NCI-H187 (cell line): ENCODE results near the gene AASDHPPT.

Experiments
- DNase-seq, 2 experiments: peaks; one replicate each; lab custom pipeline; 2025; lab: John Stamatoyannopoulos, UW

The AASDHPPT gene

DNA sequence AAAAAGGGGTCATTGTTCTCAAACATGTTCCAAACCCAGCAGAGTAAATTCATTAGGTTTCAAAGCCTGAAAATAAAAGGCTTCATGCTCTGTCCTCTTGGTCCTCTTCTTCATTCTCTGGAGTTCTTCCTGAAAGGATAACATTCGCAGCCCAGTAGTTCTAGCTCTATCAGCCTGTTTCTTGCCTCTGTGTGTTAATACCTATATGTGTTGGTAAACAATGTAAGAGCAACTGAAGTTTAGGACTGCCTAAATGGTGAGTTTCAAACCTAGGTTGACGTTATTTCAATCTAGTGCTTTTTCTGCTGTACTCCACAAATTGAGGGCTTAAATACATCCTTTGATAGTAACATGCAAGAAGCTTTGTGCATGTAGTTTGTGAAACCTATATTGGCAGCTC lies 9.4 kb downstream of the AASDHPPT start:
- DNase-seq: no peak

DNA sequence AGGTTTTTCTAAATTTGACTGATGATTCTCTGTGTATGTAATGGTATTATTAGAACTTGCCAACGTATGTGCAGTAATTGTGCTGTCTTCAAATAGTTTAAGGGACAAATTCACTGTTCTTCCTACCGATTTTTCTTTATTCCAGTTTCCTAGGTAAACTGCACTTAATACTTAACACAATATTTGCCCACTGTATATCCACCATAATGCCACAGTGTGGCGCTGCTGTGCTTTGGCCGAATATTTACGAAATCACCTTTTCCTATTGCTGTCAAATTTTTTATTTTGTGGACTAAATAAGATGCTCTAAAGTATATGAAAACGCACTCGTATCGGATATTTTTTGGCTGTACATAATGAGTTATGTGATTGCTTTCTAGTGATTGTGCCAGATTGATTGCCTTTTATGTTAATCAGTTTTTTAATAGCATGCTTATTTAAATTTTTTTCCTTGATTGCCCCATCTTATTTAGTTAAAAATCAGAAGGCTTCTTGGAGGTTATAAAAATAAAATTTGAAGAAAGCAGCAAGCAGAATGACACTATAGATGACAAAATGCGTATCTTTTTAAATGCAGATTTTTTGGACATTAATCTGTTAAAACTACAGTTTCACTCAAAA lies 10.5 kb downstream of the AASDHPPT start:
- DNase-seq: no peak

DNA sequence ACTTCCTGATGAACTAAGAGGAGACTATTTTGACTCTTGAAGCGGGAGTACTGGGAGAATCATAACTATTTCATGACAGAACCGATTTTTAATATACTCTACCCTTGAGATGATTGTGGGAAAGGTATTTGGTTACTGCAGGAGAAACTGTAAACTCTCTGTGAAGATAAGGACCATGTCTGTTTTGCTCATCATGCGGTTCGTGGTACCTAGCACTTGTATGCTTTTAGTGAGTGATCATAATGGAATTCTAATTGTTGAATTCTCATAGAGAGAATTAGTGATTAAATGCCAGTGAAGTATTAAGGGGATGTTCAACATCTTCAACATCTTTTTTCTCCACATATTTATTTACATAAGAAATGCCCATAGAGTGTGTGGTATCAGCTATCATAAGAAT lies 11.4 kb downstream of the AASDHPPT start:
- DNase-seq: no peak

DNA sequence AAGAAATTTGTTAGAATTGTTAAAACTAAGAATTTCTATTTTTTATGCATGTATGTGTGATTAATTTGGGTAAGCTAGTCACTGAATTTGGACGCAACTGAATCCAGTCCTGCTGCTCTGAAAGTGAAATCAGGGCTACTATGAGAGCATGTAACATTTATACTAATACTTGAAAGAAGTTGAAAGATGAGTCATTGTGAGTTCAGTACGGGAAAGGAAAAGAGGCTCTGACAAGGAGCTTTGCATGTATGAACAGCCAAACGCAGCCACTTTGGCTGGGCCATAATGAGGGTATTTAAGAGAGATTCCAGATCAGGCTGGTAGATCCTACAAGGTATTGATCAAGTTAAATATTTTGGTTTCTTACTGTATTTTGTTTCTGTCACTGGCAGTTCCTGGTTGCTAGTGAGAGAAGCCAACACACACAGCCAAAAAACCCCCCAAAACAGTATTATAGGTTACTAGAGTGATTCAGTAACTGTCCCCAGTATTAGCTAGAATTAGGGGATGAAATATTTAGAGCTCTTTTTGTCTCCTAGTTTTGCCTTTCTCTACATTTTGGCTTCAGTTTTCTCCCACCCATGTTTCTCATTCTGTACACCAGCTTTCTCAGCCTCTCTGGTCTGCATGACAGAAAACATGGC lies 14.1 kb downstream of the AASDHPPT start:
- no peak for DNase-seq

DNA sequence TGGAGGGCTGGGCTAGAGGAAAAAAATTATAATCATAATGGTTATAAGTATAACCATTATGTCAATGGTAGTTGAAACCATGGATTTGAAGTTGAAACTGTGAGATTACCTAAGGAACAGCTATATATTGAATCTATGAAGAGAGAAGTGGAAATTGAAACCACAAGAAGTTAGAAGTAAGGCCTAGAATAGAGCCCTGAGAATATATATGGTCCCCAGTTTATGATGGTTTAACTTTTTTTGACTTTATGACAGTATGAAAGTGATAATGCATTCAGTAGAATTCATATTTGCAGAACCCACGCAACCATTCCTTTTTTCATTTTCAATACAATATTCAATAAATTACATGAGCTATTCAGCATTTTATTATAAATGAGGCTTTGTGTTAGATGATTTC lies 15.0 kb downstream of the AASDHPPT start:
- no peak for DNase-seq

DNA sequence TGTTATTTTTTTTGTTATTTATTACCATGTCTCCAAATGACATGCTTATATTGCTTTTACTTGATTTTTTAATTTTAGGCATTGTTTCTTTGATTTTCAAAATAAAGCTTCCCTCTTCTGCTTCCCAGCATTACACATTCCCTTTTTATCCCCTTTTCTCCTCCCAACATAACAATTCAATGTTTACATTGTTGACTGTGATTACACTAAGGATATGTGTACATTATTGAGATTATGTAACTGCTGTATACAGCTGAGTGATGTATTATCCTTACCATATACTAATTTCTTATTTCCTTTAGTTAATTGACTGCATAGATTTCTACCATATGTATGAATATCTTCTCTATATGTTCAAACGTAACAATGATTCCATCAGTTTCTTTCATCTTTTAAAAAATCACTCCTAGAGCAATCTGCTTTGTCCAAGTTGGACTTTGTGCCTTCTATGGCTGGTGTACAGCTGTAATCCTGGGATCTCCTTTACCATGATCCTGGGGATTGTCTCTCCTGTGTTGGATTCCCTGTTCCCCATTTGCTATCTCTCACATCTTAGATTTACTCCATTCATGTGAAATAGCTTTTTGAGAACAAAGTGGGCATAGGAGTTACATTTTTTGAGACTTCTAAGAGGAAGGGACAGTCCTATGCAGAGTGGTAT lies 21.6 kb downstream of the AASDHPPT start:
- DNase-seq: no peak

DNA sequence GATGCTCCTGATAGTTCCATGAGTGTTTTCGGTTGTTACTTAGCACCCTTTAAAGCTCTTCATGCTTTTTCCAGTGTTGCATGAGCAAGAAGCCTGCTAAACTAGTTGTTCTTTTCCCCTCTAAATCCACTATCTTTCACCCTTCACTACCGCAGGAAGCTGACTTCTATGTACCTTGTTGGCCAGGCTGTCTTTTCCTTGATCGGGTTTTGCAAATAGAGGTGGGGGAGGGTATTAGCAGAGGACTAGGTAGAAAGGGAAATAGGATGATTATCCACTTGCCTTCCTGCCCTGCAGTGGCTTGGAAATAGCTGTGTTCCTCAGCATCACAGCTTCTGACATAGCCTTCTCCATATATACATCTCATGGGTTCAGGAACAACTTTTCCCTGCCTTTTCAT lies 23.9 kb downstream of the AASDHPPT start:
- no peak for DNase-seq

DNA sequence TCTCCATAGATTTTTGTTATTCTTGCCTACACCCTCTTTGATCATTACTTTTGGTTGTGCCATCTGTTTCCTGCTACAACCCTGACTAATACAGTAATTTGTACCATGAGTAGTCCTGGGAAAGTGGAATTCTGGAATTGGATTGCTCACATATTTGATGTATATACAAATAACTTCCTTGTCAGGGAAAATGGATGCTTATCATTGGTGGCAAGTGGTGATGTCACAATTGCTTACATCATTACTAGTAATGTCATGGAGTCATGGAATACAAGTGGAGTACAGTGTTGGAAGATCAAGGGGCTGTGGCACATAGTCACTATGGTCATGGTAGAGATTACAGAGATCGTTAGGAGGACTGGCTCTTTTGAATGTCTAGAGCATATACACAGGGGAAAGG lies 24.4 kb downstream of the AASDHPPT start:
- DNase-seq: no peak

DNA sequence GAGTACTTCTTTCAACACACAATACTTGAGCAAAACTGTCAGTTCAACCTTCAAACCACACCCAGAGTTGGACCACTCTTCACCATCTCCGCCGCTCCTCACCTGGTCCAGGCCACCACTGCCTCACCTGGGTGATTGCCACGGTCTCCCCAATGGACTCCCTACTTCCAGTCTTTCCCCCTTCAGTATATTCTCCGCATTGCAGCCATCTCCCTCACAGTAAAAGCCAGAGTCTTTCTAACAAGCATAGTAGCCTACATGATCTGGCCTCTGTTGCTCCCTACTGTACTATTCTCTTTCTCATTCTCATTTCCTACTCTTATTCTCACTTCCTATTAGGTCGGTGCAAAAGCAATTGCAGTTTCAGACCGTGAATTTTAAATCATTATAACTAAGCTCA lies 28.5 kb downstream of the AASDHPPT start:
- DNase-seq: no peak

DNA sequence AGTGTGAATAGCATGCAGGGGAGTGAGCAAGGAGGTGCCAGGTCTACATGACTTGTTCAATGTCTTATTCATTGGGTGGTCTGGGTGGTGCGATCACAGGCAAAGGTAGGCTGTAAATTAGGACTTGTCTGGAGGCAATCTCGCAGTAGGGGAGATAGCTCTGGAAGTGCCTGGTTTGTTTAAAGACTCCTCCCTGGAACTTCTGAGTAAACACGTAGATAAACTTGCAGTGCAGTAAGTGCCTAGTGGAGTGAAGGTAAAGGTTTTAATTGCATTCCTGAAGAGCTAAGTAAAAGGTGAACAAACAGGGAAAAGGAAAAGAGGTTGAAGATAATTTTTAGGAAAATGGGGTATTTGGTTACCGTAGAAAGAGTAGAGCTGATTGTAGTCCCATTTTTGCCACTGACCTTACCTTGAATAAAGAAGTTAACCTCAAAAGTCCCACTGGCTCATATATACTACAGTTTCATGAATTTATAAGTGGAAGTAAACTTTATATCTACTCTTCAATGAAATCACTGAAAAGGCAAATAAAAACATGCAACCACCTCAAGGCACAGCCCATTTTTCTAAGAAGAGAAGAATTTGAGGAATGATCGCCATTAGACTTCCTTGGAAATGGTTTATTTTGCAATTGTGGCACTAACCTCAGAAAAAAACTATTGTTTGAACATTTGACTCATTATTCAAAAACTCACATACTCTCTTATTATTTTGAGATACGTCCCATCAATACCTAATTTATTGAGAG lies 44.3 kb downstream of the AASDHPPT start:
- no peak for DNase-seq

DNA sequence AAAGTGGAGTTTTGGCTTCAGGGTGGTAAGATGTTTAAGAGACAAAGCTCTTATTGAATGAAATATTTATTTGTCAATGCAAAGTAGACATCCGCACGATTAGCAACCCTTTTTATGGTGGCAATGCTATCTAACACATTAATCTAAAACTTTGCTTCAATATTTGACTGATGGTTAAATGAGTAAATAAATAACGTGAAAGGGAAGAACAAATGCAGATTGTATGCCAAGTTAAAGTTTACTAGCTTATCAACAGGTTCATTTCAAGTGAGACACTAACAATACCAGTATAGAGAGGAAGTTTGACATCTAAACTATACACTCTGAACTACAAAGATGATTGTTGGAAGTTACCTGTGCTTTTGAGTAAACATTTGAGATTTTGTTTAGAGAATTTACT lies 50.1 kb downstream of the AASDHPPT start:
- DNase-seq: no peak

DNA sequence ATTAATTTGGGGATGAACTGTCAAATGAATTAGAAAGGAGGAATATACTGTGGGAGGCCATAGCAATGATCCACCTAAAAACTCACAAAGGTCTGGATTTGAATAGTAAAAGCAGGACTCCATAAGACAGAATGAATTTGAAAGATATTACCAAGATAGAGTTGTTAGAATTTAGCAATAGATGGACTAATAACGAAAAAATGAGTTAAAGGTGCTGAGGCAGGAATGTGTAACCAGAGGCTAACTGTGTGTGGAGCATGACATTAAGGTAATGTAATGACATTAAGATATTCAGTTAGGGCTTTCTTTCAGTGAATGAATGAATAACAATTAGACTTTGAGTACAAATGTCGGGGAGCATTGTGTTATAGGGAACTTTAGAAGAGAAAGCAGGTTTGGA lies 51.3 kb downstream of the AASDHPPT start:
- no peak for DNase-seq

DNA sequence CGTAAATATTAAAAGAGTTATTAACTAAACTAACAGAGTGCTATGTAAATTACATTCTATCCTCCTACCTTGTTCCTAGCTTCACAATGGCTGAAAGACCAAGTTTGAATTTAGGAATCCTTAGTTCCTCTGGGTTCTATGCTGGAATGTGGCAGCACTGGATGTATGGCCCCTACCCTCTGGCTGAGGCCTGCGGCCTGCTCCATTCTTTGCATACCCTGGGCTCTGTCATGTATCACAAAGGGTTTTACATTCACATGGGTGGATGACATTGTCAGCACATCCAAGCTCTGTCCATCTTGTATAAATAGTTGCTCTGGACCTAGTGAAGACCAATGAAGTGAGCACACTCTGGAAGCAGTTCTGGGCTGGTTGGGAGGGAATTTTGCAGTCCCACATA lies 54.5 kb downstream of the AASDHPPT start:
- no peak for DNase-seq

DNA sequence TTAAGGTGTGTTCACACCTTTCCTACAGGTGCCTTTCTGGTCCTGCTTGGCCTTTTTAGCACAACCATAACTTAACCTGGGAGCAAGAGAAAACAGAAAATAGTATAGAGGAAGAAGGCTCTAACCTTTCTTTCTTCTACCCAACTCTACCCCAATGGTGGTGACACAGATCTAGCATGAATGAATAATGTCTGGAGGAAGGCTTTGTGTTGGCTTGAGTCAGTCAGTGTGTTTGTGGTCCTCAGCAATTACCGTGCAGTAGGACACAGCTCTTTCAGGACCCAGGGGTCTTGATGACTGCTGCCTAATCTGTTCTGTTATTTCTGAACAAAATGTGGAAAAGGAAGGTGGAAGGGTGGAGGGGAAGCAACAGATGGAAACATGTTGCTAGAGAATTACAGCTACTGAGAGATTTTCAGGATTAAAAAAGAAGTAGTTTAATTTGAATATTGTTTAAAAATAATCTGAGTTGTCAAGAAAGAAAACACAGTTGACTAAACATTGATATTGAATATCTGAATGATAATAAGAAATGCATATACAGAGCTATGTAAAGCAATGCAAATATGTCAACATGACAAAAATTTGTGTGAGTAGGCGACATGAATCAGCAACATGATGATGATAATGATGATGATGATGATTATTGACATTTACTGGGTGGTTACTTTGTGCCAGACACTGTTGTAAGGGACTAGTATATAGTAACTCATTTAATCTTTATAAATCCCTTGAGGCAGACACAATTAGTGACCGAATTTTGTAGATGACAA lies 55.3 kb downstream of the AASDHPPT start:
- DNase-seq: no peak

DNA sequence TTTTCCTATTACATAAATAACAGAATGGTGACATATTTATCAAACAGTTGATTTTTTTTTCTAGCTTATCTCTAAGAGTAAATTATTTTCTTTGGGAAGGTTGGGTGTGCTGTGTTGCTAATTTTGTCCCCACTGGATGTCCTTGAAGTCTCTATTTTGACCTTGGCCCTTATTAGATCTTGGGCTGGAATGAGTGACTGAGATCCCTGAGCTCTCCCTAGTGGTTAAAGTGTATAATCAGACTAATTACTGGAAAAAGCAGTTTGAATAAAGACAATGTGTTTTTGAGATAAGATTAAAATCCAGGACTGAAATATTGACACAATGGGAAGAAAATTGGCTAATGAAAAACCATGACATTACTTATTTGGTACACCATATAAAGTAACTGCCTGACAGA lies 56.1 kb downstream of the AASDHPPT start:
- DNase-seq: no peak

DNA sequence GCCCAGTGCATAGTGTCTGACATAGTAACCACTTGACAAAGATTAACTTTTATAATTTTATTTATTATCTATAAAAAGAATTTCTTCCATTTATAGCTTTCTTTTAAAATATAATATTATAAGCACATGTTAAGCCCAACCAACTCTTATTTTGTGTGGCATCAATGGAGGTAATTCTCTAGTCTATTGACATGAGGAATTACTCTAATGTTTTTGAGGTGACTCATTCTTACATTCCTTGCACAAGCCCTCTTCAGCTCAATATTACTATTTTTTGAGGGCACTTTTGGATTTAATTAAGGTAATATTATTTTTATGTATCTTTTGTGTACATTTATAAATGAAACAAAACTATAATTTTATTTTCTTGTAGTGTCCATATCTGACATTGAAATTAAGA lies 59.6 kb downstream of the AASDHPPT start:
- no peak for DNase-seq

DNA sequence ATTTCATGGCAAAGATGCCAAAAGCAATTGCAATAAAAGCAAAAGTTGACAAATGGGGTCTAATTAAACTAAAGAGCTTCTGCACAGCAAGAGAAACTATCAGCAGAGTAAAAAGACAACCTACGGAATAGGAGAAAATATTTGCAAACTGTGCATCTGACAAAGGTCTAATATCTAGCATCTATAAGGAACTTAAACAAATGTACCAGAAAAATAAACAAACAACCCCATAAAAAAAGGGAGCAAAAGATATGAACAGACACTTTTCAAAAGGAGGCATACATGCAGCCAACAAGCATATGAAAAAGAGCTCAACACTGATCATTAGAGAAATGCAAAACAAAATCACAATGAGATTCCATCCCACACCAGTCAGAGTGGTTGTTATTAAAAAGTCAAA lies 60.3 kb downstream of the AASDHPPT start:
- no peak for DNase-seq
